GM12878 (cell line): Measurements from ENCODE around the gene ADAM23. TPM values are rescaled to one million over a fixed set of nuclear protein-coding genes. Genes with fewer than 3 reads are reported as not detected.

Source experiments
- ATF2 ChIP-seq: IDR thresholded peaks from 2 replicates; pipeline ENCODE4 v1.6.1; 2012; ENCODE audit warnings: low read length, inconsistent platforms
- GATAD2B ChIP-seq: fragments of 450-650 bp; conservative IDR thresholded peaks from 2 replicates; pipeline ENCODE4 v1.6.1; 2017; ENCODE audit warnings: low read depth, mild to moderate bottlenecking, moderate library complexity
- MYC ChIP-seq: IDR thresholded peaks from 2 replicates; pipeline ENCODE4 v1.6.1; 2011; ENCODE audit warnings: mild to moderate bottlenecking, low read length, moderate library complexity, inconsistent platforms; ENCODE audit not compliant: insufficient read depth, insufficient replicate concordance, insufficient read length, severe bottlenecking
- NR2C2 ChIP-seq: IDR thresholded peaks from 2 replicates; pipeline ENCODE4 v1.6.1; 2011; ENCODE audit warnings: borderline replicate concordance, low read depth; ENCODE audit not compliant: control insufficient read depth, insufficient read length
- PML ChIP-seq: IDR thresholded peaks from 2 replicates; pipeline ENCODE4 v1.6.1; 2012; ENCODE audit warnings: low read length, inconsistent platforms
- RAD51 ChIP-seq: fragments of 450-650 bp; IDR thresholded peaks from 2 replicates; pipeline ENCODE4 v1.6.1; 2016; ENCODE audit warnings: moderate library complexity, mild to moderate bottlenecking, inconsistent platforms
- SMAD1 ChIP-seq: fragments of 450-650 bp; IDR thresholded peaks from 2 replicates; pipeline ENCODE4 v1.6.1; 2018; ENCODE audit warnings: mild to moderate bottlenecking, low read depth; ENCODE audit not compliant: partially characterized antibody
- YBX1 ChIP-seq: fragments of 450-650 bp; IDR thresholded peaks from 2 replicates; pipeline ENCODE4 v1.6.1; 2016; ENCODE audit warnings: antibody characterized with exemption
- ZBED1 ChIP-seq: IDR thresholded peaks from 2 replicates; pipeline ENCODE4 v1.6.1; 2016; ENCODE audit warnings: borderline replicate concordance
- ZBTB11 ChIP-seq: fragments of 450-650 bp; formaldehyde crosslinking; IDR thresholded peaks from 2 replicates; pipeline ENCODE4 v1.5.0; 2022; ENCODE audit warnings: mild to moderate bottlenecking, missing genetic modification characterization
- polyA plus RNA-seq, 11 experiments: library from polyadenylated mRNA; depleted of rRNA in 4 of 11; unstranded in 6 of 11; stranded (reverse) in 5 of 11; fragments of >200 nt; fragmentation: Nextera tagmentation in 4 of 11; fragmentation: Illumina TruSeq in 1 of 11; extraction: Ambion mirVana in 4 of 11; extraction: Trizol in 1 of 11; gene quantifications; 1 replicate in 1 of 11; 2 replicates in 10 of 11; pipeline versions ENCODE4 v1.2.1 to v1.2.3, GENCODE V29; 2011 to 2016; ENCODE audit warnings: inconsistent platforms in 2 of 11, missing spikeins in 2 of 11, low read depth in 1 of 11
- total RNA-seq, 4 experiments: library from RNA; depleted of rRNA in 3 of 4; stranded (reverse); fragments of >200 nt in 3 of 4; fragmentation: Illumina TruSeq in 1 of 4; extraction: Trizol in 1 of 4; gene quantifications; 2 replicates each; pipeline versions ENCODE4 v1.2.1 to v1.2.3, GENCODE V29; 2013 to 2021
- TF ChIP-seq, protein P1 (sequence below): fragments of 450-650 bp; conservative IDR thresholded peaks from 2 replicates; pipeline ENCODE4 v1.6.1; 2017; ENCODE audit warnings: mild to moderate bottlenecking, moderate library complexity

The ADAM23 gene
- total and polyA plus RNA-seq, 10 of the 15 experiments (the other 5 are each of a cell fraction or from before 2014, with no cell fraction given): 5.7 to 41.8 (median 15.6) TPM

GRCh38 chr2:206573793-206574192 lies 130.5 kb downstream of the ADAM23 start (continued):
- no peak for TF ChIP-seq ZBTB11 (CRISPR knock-in tag)
- no peak for TF ChIP-seq MYC
- TF ChIP-seq PML: no peak
- TF ChIP-seq, protein P1, sequence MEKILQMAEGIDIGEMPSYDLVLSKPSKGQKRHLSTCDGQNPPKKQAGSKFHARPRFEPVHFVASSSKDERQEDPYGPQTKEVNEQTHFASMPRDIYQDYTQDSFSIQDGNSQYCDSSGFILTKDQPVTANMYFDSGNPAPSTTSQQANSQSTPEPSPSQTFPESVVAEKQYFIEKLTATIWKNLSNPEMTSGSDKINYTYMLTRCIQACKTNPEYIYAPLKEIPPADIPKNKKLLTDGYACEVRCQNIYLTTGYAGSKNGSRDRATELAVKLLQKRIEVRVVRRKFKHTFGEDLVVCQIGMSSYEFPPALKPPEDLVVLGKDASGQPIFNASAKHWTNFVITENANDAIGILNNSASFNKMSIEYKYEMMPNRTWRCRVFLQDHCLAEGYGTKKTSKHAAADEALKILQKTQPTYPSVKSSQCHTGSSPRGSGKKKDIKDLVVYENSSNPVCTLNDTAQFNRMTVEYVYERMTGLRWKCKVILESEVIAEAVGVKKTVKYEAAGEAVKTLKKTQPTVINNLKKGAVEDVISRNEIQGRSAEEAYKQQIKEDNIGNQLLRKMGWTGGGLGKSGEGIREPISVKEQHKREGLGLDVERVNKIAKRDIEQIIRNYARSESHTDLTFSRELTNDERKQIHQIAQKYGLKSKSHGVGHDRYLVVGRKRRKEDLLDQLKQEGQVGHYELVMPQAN: no peak
- TF ChIP-seq GATAD2B: no peak
- TF ChIP-seq RAD51: no peak
- no peak for TF ChIP-seq ZBED1
- no peak for TF ChIP-seq YBX1
- no peak for TF ChIP-seq NR2C2
- TF ChIP-seq SMAD1: no peak
- TF ChIP-seq ATF2: no peak
